GM18505 (cell line): ENCODE results near the gene TCEANC2.

Experiments
- ATAC-seq: cut with Tn5 transposase; IDR thresholded peaks from one replicate; pipeline ENCODE4 v1.9.1; 2021; ENCODE audit not compliant: unreplicated experiment
- POLR2A ChIP-seq: IDR thresholded peaks from 4 replicates; pipeline ENCODE4 v1.6.1; 2011; ENCODE audit warnings: borderline replicate concordance; ENCODE audit not compliant: insufficient read depth, insufficient read length; ENCODE audit errors: extremely low read depth

Gene TCEANC2

GRCh38 chr1:54153535-54154439, 100.4 kb downstream of the TCEANC2 start:
- no peak for TF ChIP-seq POLR2A

More at GRCh38 chr1:54153535-54154439, 100.4 kb downstream of the TCEANC2 start:
- no peak for ATAC-seq
